ENCODE results near the gene TMEM87B.
"Not testable (repeated sequence)": the region's sequence is repeated elsewhere in the genome, so short reads cannot be mapped to it uniquely, and the experiment has no call there.

DNA sequence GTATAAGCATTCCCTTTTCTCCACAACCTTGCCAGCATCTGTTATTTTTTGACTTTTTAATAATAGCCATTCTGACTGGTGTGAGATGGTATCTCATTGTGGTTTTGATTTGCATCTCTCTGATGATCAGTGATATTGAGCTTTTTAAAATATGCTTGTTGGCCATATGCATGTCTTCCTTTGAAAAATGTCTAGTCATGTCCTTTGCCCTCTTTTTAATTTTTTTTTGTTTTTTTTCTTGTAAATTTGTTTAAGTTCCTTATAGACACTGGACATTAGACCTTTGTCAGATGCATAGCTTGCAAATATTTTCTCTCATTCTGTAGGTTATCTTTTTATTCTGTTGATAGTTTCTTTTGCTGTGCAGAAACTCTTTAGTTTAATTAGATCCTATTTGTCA lies 14.7 kb downstream of the TMEM87B start:
- TF ChIP-seq, protein P1, sequence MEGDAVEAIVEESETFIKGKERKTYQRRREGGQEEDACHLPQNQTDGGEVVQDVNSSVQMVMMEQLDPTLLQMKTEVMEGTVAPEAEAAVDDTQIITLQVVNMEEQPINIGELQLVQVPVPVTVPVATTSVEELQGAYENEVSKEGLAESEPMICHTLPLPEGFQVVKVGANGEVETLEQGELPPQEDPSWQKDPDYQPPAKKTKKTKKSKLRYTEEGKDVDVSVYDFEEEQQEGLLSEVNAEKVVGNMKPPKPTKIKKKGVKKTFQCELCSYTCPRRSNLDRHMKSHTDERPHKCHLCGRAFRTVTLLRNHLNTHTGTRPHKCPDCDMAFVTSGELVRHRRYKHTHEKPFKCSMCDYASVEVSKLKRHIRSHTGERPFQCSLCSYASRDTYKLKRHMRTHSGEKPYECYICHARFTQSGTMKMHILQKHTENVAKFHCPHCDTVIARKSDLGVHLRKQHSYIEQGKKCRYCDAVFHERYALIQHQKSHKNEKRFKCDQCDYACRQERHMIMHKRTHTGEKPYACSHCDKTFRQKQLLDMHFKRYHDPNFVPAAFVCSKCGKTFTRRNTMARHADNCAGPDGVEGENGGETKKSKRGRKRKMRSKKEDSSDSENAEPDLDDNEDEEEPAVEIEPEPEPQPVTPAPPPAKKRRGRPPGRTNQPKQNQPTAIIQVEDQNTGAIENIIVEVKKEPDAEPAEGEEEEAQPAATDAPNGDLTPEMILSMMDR (conservative IDR thresholded peaks at IDR 0.05; ENCODE audit: low read length), result not testable (repeated sequence)
- not testable (repeated sequence) for TF ChIP-seq EZH2phosphoT487 (IDR thresholded peaks at IDR 0.05; ENCODE audit: borderline replicate concordance, low read depth, low read length)

All from OCI-LY7 (cell line).